Measurements from ENCODE around the gene CACNA1C. TPM values are rescaled to one million over a fixed set of nuclear protein-coding genes. Genes with fewer than 3 reads are reported as not detected.

Gene CACNA1C
- total RNA-seq, 1 experiment from 2014 or later: 3.7 TPM

- POLR2A ChIA-PET (ENCODE audit: low non-redundant PET): no interaction called here
- no peak for DNase-seq (ENCODE audit: low spot score)
- Histone ChIP-seq H3K36me3 (ENCODE audit: insufficient read depth, low read length, poor library complexity, severe bottlenecking) (no peaks in the 10 kb centered on the region), H3K27ac (ENCODE audit: low read depth, low read length, poor library complexity, severe bottlenecking) (no peak overlapping the region), H3K4me3 (ENCODE audit: low read depth, low read length, poor library complexity, severe bottlenecking) (no peak overlapping the region), H3K27me3 (replicated peaks; ENCODE audit: insufficient read depth, low read depth, low read length, poor library complexity) (peaks cover 34% of the 10 kb centered on the region), H3K4me1 (ENCODE audit: insufficient read depth, low read length, poor library complexity, severe bottlenecking) (no peaks in the 10 kb centered on the region), H3K9me3 (ENCODE audit: low read depth, low read length, poor library complexity, severe bottlenecking) (no peaks in the 10 kb centered on the region)
- intact Hi-C loops (cut with micrococcal nuclease; ENCODE audit: unreplicated experiment): no loop called here
- TF ChIP-seq EZH2 (IDR thresholded peaks at IDR 0.05; ENCODE audit: borderline replicate concordance, low read depth, low read length, poor library complexity, severe bottlenecking): no peak
- TF ChIP-seq CTCF (conservative IDR thresholded peaks at IDR 0.05; ENCODE audit: low read depth, low read length): no peak
- BruUV-seq (replicated peaks): no TSS peak
- CTCF ChIA-PET: no interaction called here
Observed at GRCh38 chr12:2043054-2043453, 9.7 kb upstream of the CACNA1C start.

- no TSS peak for BruUV-seq (replicated peaks)
- no peaks in the 10 kb centered on the region for H3K9me3 ChIP-seq (ENCODE audit: low read depth, low read length, poor library complexity, severe bottlenecking)
- H3K4me3 ChIP-seq (ENCODE audit: low read depth, low read length, poor library complexity, severe bottlenecking): no peak overlapping the region
- intact Hi-C loops (cut with micrococcal nuclease; ENCODE audit: unreplicated experiment): no loop called here
- peaks cover 31% of the 10 kb centered on the region for H3K27me3 ChIP-seq (replicated peaks; ENCODE audit: insufficient read depth, low read depth, low read length, poor library complexity)
- TF ChIP-seq CTCF (conservative IDR thresholded peaks at IDR 0.05; ENCODE audit: low read depth, low read length) (no peak), EZH2 (IDR thresholded peaks at IDR 0.05; ENCODE audit: borderline replicate concordance, low read depth, low read length, poor library complexity, severe bottlenecking) (no peak)
- no peaks in the 10 kb centered on the region for H3K36me3 ChIP-seq (ENCODE audit: insufficient read depth, low read length, poor library complexity, severe bottlenecking)
- no peak for DNase-seq (ENCODE audit: low spot score)
- no peaks in the 10 kb centered on the region for H3K4me1 ChIP-seq (ENCODE audit: insufficient read depth, low read length, poor library complexity, severe bottlenecking)
- CTCF ChIA-PET: no interaction called here
- no peak overlapping the region for H3K27ac ChIP-seq (ENCODE audit: low read depth, low read length, poor library complexity, severe bottlenecking)
- POLR2A ChIA-PET (ENCODE audit: low non-redundant PET): no interaction called here
Observed at GRCh38 chr12:2044165-2044564, 8.6 kb upstream of the CACNA1C start.

GRCh38 chr12:2046957-2047356 is 5.8 kb upstream of the CACNA1C start:
- no TSS peak for BruUV-seq (replicated peaks)
- TF ChIP-seq CTCF (conservative IDR thresholded peaks at IDR 0.05; ENCODE audit: low read depth, low read length) (no peak), EZH2 (IDR thresholded peaks at IDR 0.05; ENCODE audit: borderline replicate concordance, low read depth, low read length, poor library complexity, severe bottlenecking) (no peak)
- CTCF ChIA-PET: interaction anchor here (0.6 kb wide), 1 partner anchor 300 kb away, joined by 3 read pairs; no protein-coding TSS in a partner anchor

More at GRCh38 chr12:2046957-2047356, 5.8 kb upstream of the CACNA1C start:
- H3K4me3 ChIP-seq (ENCODE audit: low read depth, low read length, poor library complexity, severe bottlenecking): no peak overlapping the region
- intact Hi-C loops (cut with micrococcal nuclease; ENCODE audit: unreplicated experiment): no loop called here
- DNase-seq (ENCODE audit: low spot score): no peak
- H3K27me3 ChIP-seq (replicated peaks; ENCODE audit: insufficient read depth, low read depth, low read length, poor library complexity): peaks cover 25% of the 10 kb centered on the region
- POLR2A ChIA-PET (ENCODE audit: low non-redundant PET): no interaction called here
- H3K4me1 ChIP-seq (ENCODE audit: insufficient read depth, low read length, poor library complexity, severe bottlenecking): no peaks in the 10 kb centered on the region
- H3K27ac ChIP-seq (ENCODE audit: low read depth, low read length, poor library complexity, severe bottlenecking): no peak overlapping the region
- no peaks in the 10 kb centered on the region for H3K36me3 ChIP-seq (ENCODE audit: insufficient read depth, low read length, poor library complexity, severe bottlenecking)
- no peaks in the 10 kb centered on the region for H3K9me3 ChIP-seq (ENCODE audit: low read depth, low read length, poor library complexity, severe bottlenecking)

All from A673 (cell line).